Mesothelial cell of epicardium (in vitro differentiated cells): Measurements from ENCODE around the gene TVP23A. TPM values are rescaled to one million over a fixed set of nuclear protein-coding genes. Genes with fewer than 3 reads are reported as not detected.
A peak's percentile ranks its signal among the peaks of the same experiment; 100 is the strongest.

Source experiments
- DNase-seq, 2 experiments: peaks; one replicate each; pipeline ENCODE4 v3.0.0; 2021; ENCODE audit warnings: low spot score in 2 of 2; ENCODE audit not compliant: unreplicated experiment in 2 of 2
- H3K27ac Mint-ChIP-seq: 2 replicates; pipeline ENCODE4 v1.8.0; 2021; ENCODE audit warnings: mixed read lengths
- H3K27me3 Mint-ChIP-seq: 2 replicates; pipeline ENCODE4 v1.8.0; 2021; ENCODE audit warnings: low read depth, mixed read lengths
- H3K36me3 Mint-ChIP-seq: 2 replicates; pipeline ENCODE4 v1.8.0; 2021; ENCODE audit warnings: mixed read lengths
- H3K4me1 Mint-ChIP-seq: 2 replicates; pipeline ENCODE4 v1.8.0; 2021; ENCODE audit warnings: mixed read lengths
- H3K4me3 Mint-ChIP-seq: 2 replicates; pipeline ENCODE4 v1.8.0; 2021; ENCODE audit warnings: mild to moderate bottlenecking, moderate library complexity, mixed read lengths
- H3K9me3 Mint-ChIP-seq: 2 replicates; pipeline ENCODE4 v1.8.0; 2021; ENCODE audit warnings: mixed read lengths
- total RNA-seq: library from RNA; stranded (reverse); gene quantifications from 3 replicates; pipeline ENCODE4 v1.2.1, GENCODE V29; 2021
- TF ChIP-seq, protein P1 (sequence below): fragments of 200-600 bp; sonication (generic); IDR thresholded peaks from one replicate; pipeline ENCODE4 v1.5.0; 2021; ENCODE audit warnings: antibody characterized with exemption; ENCODE audit not compliant: unreplicated experiment

Gene TVP23A
- 9.5 to 9.9 TPM (median 9.8 TPM) in 3 replicates for total RNA-seq

DNA sequence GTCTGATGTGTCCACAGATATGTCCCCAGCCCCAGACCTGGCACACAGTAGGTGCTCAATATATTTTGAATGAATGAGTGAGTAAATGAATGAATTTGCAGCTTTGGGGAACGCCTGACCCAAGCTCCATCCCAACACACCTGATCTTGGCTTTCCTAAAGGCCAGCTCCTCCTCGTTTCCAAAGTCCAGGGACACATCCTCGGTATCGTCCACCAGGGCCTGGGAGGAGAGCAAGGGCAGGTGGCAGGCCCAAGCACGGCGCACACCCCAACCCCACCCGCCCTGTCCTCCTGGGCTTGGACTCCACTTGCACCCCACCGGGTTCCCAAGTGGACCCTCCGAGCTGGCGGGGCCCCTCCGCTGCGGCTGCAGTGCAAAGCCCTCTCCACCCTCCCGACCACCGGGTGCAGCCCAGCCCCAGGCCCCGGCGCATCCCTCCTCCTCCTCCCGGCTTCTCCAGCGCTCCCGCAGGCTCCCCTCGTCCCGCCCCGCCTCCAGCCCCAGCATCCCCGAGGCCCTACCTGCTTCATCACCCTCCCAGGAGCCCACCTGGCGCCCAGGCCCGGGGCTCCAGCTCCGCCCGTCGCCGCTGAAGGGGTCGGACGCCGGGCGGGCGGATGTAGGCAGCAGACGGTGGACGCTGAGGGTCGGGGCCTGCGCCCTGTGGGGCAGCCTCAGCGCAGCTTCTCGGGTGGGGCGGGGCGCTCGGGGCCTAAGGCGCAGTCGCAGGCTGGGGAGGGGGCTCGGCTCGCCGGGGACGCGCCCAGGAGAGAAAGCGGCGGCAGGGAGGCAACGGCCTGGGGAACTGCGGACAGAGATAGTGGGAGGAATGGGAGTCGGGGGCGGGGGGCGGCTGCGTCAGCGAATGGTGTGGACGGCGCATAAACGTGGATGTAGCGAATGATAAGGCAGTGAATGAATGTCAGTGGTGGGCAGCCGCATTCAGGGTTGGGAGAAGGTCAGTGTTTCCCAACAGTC is at the start of gene TVP23A:
TSS of gene TVP23A (minus strand) at position 832 of the 979 bp plus-strand sequence. CDS start at position 531, 301 bp downstream.
- Mint-ChIP-seq H3K4me1 (peaks cover 5% of the 10 kb centered on the region), H3K27ac (no peak within 1 kb of the TSS), H3K36me3 (no peaks in the 10 kb centered on the region), H3K9me3 (no peaks in the 10 kb centered on the region), H3K4me3 (peak within 1 kb of the TSS; percentile 71), H3K27me3 (peaks cover 4% of the 10 kb centered on the region)
- TF ChIP-seq, protein P1, sequence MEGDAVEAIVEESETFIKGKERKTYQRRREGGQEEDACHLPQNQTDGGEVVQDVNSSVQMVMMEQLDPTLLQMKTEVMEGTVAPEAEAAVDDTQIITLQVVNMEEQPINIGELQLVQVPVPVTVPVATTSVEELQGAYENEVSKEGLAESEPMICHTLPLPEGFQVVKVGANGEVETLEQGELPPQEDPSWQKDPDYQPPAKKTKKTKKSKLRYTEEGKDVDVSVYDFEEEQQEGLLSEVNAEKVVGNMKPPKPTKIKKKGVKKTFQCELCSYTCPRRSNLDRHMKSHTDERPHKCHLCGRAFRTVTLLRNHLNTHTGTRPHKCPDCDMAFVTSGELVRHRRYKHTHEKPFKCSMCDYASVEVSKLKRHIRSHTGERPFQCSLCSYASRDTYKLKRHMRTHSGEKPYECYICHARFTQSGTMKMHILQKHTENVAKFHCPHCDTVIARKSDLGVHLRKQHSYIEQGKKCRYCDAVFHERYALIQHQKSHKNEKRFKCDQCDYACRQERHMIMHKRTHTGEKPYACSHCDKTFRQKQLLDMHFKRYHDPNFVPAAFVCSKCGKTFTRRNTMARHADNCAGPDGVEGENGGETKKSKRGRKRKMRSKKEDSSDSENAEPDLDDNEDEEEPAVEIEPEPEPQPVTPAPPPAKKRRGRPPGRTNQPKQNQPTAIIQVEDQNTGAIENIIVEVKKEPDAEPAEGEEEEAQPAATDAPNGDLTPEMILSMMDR = no peak
- DNase-seq = peak in 1 of 2 experiments; percentile 59

GRCh38 chr16:10868104-10868595 is 49.6 kb upstream of the TVP23A start:
- Mint-ChIP-seq H3K9me3 (no peaks in the 10 kb centered on the region), H3K4me3 (no peak overlapping the region), H3K27me3 (peaks cover 66% of the 10 kb centered on the region), H3K36me3 (no peaks in the 10 kb centered on the region), H3K4me1 (no peaks in the 10 kb centered on the region), H3K27ac (no peak overlapping the region)
- DNase-seq = no peak
- TF ChIP-seq, protein P1 = no peak

DNA sequence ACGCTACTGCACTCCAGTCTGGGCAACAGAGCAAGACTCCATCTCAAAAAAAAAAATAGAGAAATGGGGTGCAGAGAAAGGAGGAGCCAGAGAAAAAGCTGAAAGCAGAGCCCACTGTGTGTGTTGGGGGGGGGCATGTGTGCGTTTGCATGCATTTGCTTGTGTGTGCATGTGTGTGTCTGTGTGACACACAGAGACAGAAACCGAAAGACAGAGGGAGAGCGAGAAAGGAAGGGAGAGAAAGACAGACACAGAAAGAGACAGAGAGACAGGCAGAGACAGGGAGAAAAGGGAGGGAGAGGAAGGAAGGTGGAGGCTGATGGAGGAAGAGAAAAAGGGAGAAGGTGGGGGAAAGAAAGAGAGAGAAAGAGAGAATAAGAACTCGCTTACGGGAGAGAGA is 48.6 kb upstream of the TVP23A start:
- peaks cover 68% of the 10 kb centered on the region for H3K27me3 Mint-ChIP-seq

DNA sequence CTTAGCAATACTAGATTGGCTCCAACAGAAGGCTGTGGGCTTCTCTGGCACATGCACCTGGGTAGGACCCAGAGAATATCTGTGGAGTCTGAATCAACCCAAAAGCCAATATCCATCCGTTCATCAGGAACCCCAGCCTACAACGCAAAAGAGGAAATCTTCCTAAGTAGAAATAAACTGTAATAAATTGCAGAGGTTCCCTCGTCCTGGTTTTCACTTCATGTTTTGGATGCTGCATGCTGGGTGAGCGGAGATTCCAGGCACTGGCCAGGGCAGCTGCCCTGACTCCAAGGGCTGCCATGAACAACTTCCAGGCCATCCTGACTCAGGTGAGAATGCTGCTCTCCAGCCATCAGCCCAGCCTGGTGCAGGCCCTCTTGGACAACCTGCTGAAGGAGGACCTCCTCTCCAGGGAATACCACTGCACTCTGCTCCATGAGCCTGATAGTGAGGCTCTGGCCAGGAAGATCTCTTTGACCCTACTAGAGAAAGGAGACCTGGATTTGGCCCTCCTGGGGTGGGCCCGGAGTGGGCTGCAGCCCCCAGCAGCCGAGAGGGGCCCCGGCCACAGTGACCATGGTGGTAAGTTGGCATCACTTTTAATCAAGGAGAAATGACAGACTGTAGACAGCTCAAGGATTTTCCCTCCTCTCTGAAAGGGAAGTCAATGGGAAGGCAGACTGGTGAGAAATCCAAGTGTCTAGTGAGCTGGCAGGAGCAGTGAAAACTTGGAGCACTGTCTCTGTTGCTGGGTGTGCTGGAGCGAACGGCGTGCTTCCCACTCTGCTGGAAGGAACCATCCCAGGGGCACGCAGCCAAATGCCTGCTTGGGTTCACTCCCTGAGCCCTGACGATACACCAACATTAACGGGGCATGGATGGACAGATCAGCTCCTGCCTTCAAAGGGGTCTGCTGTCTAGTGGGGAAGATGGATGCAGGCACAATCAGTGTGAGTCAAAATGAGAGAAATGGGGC is 47.7 kb upstream of the TVP23A start:
- peaks cover 69% of the 10 kb centered on the region for H3K27me3 Mint-ChIP-seq
- TF ChIP-seq, protein P1 = no peak
- no peaks in the 10 kb centered on the region for H3K4me1 Mint-ChIP-seq

More for the DNA sequence above, 48.6 kb upstream of the TVP23A start:
- Mint-ChIP-seq H3K4me1 (no peaks in the 10 kb centered on the region), H3K9me3 (no peaks in the 10 kb centered on the region), H3K4me3 (no peak overlapping the region), H3K27ac (no peak overlapping the region), H3K36me3 (no peaks in the 10 kb centered on the region)
- no peak for DNase-seq
- TF ChIP-seq, protein P1 = no peak

GRCh38 chr16:10862438-10862837 is 43.8 kb upstream of the TVP23A start:
- H3K4me3 Mint-ChIP-seq = no peak overlapping the region
- H3K4me1 Mint-ChIP-seq = no peaks in the 10 kb centered on the region
- peaks cover 58% of the 10 kb centered on the region for H3K27me3 Mint-ChIP-seq
- no peaks in the 10 kb centered on the region for H3K36me3 Mint-ChIP-seq
- no peak overlapping the region for H3K27ac Mint-ChIP-seq
- TF ChIP-seq, protein P1 = no peak
- H3K9me3 Mint-ChIP-seq = no peaks in the 10 kb centered on the region
- DNase-seq = no peak

More for the DNA sequence above, 47.7 kb upstream of the TVP23A start:
- Mint-ChIP-seq H3K9me3 (no peaks in the 10 kb centered on the region), H3K36me3 (no peaks in the 10 kb centered on the region), H3K4me3 (no peak overlapping the region), H3K27ac (no peak overlapping the region)
- DNase-seq = no peak
